ENCODE measurements around the gene FBRSL1.
"Not testable (repeated sequence)": the region's sequence is repeated elsewhere in the genome, so short reads cannot be mapped to it uniquely, and the experiment has no call there.

FBRSL1 gene

DNA sequence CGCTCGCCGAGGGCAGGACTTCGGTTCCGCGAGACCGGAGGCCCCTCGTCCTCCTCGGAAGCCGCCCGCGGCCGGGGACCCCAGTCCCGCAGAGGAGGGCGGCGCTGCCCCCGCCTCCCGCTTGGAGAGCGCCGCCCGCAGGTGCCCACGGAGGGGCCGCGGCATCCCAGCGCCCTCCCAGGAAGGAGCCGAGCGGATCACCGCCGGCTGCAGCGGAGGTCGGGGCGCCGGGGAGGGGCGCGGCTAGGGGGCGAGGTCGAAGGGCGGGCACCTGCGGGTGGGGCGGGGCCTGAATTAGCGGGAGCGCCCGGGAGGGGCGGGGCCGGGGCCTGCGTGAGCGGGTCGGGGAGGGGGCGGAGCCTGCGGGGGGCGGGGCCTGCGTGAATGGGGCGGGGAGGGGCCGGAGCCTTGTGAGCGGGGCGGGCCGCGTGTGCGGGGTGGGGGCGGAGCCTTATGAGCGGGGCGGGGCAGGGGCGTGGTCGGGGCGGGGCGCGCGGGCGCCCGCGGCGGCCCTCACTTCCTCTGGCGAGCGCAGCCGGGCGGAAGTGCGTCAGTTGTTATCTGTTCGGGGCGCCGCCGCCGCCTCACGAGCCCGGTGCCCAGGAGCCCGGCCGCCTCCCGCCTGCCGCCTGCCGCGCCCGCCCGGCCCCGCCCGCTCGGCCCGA, at the start of gene FBRSL1:
FBRSL1 (plus strand) TSS at position 550 of the 665 bp plus-strand sequence.
- peak; percentile 95 for DNase-seq

DNA sequence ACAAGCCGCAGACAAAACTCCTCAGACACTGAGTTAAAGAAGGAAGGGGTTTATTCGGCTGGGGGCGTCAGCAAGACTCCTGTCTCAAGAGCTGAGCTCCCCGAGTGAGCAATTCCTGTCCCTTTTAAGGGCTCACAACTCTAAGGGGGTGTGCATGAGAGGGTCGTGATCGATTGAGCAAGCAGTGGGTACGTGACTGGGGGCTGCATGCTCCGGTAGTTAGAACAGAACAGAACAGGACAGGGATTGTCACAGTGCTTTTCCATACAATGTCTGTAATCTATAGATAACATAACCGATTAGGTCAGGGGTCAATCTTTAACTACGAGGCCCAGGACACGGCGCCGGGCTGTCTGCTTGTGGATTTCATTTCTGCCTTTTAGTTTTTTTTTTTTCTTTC, 49.5 kb upstream of the FBRSL1 start:
- not testable (repeated sequence) for DNase-seq

DNA sequence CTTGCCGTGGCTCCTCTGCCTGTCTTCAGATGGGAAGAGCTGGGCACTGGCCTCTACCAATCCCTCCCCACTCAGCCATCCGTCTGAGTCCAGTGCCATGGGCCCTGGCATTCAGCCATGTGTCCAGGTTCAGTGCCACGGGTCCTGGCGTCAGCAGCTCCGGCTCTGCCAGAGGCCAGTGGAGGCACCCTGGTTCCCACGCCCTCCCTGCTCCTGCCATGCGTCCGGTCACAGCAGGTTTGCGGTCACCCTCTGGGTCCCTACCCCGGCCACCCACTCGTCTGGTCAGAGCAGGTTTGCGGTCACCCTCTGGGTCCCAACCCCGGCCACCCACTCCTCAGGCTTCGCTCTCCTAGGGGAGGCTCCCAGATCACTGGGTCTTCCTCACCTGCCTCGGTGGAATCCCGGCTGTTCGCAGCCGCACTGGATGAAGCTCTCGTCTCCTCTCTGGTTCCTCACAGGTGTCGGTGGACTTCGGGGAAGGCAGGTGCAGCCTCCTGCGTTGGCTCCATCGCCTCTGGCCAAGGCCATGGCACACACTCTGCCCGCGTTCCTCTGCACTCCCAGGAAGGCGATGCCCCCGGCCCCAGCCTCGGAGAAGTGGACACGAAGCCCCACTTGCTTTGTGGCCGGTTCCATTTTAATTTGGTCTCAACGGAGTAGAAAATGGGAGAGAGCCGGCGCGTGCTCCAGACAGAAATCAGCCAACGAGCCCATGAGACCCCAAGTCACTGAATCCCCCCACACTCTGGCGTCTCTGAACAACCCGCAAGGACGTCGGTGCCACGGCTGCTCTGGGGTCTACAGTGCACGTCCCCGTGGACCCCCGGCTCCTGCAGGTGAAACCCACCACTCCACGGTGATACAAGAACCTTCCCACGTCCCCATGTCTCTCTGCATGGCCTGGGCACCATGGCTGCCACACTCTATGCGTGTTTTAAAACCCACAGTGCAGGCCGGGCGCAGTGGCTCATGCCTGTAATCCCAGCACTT, 47.8 kb upstream of the FBRSL1 start:
- no peak for DNase-seq

DNA sequence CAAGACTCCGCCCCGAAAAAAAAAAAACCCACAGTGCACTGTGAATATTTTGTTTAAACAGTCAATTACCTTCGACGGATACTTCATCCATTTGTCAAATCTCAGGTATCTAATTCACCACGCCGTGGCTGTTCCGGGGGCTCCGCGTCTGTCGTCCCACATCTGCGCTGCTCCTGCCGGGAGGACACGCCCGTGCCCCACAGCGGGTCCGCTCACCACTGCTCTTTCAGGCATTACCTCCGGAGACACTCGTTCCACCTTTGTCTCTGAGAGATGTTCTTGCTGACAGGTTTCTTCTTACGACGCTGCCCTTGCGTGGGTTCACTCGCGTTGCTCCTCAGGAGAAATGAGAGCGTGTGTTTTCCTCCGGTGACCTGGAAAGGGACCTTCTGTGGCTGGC, 46.9 kb upstream of the FBRSL1 start:
- DNase-seq, result no peak

DNA sequence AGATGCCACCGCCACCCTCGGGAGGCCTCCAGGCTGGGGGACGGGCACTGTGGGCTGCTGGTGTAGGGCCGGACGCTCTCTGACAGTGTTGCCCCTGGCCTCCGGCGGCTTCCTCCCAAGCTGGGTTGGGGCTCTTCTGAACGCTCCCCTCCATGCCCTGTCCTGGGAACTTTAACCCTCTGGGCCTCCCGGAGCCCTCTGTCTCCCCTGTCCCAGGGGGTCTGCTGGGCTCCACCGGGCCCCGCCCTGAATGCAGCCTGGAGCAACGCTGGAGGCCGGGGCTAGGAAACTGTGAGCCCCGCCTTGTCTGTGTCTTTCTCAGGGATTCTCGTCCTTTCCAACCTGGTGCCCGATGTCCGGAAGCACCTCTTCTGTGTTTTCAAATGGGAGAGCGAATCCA, 45.7 kb upstream of the FBRSL1 start:
- no peak for DNase-seq

DNA sequence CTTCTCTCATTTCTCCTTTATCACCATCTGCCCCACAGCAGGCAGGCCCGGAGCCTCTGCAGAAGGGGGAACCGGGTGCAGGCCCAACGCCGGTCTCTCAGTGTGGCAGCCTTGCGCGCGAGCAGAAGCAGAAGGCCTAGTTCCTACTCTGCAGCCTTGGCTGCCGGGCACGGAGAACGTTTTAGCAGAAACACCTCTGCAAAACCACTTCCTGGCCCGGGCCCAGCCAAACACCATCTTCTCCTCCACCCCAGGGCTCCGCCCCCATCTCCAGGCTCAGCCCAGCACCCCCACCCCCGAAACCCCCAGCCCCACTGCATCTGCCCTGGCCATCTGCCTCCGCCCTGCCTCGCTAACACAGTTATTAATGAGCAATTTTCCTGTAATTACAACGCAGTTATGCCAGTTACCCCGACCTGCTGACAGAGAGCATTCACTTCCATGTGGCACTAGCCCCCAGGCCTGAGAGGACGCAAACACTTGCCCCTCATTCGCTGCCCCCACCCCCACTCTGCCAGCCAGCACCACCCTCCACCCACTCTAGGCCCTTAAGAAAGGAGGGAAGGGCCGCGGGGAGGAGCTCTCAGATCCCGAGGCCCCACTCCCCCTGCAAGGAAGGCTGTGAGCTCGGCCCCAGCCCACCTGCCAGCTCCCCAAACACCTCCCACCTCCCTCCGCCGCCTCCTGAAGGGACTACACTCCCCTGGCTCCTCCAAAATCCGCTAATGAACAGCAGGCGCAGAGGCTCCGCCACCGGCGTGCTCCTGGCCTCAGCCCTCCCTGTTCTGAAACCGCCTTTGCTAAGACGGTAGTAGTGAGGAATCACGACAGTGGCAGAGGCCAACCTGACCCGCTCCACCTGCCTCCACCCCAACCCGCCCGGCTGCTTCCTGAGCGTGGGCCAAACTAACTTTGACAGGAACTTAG, 44.7 kb upstream of the FBRSL1 start:
- peak; percentile 90 for DNase-seq

DNA sequence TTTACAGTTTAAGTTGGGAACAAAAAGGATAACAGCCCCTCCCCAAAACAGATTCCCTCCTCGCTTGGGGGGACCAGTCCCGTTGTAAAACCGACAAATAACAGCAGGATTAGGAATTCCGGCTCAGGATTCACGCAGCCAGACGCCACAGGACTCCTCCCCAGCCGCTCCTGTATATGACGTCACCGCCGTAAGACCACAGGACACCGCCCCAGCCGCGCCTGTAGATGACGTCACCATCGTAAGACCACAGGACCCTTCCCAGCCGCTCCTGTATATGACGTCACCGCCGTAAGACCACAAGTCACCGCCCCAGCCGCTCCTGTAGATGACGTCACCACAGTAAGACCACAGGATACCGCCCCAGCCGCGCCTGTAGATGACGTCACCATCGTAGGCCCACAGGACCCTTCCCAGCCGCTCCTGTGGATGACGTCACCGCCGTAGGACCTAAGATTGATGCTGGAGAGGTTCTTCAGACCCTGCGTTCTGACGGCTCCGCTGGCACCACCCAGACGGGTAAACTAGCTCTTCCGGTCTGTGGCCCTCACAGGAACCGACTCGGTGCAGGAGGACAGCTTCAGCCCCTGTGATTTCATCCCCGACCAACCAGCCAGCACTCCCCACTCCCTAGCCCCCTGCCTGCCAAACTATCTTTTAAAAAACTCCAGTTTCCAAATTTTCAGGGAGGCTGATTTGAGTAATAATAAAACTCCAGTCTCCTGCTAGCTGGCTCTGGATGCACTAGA, 43.9 kb upstream of the FBRSL1 start:
- DNase-seq, result peak; percentile 86

DNA sequence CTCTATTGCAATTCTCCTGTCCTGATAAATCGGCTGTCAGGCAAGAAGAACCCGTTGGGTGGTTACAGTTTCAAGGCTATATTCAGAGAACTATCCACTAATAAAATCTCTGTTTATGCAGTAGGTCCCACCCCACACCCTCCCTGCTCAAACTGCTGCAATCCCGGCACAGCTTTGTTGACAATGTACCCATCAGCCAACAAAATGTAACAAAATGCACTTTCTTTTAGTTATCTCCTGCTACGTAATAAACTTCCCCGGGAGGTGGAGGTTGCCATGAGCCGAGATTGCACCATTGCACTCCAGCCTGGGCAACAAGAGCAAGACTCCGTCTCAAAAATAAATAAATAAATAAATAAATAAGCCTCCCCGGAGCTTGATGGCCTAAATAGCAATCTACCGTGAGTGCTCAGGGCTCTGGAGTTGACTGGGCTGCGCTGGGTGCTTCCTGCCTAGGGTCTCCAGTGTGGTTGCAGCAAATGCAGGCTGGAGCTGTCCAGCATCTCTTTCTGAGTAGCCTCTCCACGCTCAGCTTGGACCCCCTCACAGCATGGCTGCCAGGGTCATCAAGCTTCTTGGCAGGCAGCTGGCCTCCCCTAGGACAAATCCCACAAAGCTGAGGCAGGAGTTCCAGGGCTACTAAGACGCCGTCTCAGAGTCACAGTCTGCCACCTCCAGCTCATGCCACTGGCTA, 43.2 kb upstream of the FBRSL1 start:
- no peak for DNase-seq

DNA sequence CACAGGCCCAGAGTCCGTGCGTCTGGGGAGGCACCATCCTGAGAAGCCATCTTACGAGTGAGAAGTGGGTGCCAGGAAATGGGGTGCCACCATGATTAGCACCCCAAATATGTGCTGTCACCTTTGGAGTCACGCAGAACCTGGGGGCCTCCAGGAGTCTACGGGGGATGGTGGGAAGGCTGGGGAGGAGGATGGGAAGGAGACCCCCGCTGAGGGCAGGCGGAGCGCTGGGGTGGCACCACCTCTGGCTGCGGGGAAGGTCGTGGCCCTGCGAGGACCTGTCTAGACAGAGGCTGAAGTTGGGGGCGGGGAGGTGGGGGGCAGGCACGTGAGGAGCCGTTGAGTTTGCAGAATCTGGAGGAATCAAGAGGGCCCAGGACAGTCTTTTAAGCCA, 42.6 kb upstream of the FBRSL1 start:
- DNase-seq, result no peak

DNA sequence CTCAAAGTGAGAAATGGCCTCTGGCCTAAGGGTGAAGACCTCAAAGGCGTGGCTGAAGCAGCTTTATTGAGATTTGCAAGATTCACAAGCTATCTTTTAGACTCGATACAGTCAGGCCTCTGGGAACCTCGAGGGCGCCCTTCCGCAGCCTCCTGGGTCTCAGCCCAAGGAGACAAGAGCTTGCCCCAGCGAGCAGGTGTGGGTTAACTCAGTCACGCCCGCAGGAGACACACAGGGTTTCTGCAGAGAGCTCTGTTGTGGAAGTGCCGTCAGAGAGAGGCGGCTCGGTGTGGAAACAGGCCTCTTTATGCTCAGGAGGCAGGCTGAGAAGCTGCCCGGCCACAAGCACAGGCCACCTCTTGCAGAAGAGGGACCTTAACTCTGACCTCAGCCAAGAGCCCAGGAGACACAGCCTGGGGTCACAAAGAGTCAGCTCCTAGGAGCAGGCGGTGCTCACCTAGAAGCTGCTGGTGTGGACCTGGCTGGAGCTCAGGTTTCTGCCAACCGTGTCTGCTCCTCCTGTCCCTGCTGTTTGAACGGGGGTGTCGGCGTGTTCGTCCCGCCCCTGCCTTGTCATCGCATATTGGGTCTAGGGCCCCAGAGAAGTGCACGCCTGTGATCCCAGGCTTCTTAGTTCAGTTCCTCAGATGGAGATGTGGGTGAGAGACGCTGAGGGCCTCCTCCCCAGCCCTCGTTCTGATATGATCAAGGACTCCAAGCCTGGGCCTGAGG, 42.1 kb upstream of the FBRSL1 start:
- no peak for DNase-seq

DNA sequence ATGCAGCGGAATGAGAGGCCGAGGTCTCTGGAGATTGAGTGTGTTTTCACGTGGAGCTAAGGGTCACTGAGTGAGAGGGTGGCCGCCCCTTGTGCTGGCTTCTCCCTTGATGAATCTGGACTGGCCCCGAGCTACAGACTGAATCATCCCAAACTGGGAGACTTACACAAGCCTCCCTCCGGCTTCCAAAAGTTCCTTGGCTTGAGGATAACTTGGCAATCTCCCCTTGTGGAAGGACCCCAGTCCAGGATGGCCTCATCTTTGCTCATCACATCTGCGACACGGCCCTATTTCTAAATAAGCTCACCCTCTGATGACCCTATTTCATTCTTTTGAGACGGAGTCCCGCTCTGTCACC, 41.5 kb upstream of the FBRSL1 start:
- DNase-seq, result no peak

DNA sequence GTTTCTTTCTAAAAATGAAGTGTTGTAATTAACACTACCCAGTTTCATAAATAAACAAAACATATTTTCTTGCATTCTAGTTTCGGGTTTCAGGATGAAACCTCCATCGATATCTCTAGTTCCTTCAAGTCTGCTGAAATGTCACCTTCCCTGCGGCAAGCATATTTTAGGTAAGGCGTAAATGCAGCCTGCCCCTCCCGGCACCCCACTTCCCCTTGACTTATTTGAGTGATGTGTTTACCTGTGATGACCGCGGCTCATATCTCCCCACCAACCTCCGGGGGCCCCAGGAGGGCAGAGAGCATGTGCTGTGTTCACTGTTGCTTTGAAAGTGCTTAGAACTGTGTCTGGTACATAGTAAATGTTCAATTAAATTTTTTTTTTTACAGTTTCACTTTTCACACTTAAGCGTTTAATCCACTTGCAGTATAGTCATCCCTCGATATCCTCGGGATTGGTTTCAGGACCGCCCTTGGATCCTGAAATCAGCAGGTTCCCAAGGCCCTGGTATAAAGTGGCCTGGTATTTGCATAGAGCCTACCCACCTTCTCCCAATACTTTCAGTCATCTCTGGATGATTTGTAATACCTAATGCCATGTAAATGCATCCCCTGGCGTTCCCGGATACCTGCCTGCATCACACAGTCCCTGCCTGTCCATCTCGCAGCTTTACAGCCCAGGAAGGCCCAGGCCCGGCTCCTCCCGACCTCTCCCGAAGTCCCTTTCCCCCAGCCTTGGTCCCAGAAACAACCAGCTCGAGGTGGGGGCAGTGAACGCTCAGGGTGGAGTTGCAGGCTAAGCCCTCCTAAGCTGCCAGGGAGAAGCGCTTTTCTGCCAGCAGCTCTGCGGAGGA, 40.2 kb upstream of the FBRSL1 start:
- peak; percentile 34 for DNase-seq

DNA sequence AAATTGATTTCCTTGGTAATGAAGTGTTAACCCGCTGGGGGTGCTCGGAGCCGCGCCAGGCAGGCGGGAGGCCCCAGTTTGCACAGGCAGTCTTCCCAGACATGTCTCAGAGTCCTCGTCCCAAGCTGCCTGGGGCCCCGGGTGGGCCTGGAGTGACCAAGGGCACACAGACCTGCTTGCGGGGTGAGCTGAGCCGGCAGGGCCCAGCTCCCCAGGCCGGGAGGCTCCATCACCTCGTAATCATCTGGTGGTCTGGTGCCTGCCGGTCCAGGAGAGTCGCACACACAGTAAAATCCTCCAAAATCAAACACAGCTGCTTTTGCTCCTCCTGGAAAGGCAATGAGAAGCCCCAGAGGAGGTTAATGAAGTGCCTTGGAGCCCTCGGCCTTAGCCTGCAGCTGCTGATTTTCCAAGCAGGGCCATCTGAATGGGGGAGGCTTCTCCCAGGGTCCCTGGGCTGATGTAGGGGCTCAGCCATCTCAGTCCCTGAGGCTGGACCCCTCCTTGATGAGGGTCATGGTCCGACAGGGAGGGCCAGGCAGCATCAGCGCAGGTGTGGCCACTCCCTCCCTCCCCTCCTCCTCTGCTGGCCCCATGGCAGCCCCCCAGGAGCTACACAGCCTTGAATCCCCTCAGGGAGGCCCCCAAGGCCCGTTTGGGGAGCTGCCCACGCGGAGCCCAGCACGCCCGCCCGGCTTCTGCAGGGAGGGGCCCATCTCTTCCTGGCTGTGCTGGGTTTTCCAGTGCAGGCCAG, 39.4 kb upstream of the FBRSL1 start:
- DNase-seq, result no peak

DNA sequence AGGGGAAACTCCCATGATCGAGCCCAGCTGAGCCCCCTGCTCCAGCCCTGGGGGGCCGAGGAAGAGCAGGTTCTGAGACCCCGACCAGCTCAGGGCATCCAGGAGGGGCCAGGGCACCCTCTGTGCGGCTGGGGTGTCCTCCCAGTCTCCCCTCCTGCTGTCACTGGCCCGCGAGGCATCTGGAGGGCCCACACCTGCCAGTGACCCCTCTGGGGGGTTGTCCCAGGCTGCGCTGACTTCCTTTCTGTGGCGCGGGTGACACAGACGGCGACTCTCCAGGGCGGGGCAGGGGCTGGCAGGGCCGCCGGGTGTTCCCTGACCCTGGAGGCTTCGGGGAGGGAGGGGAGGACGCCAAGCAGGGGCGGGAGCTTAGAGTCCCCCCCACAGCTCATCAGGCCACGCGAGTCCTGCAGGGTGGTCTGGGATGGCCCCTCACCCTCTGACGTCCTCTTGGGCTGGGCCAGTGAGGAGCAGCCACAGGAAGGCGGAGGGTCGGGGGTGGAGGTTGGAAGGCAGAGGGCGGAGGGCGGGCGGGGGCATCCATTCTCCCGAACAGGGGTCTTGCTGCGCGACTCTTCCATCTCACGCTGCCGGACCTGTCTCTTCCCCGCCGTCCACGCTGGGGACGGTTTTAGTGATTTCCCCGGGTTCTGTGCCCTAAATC, 38.6 kb upstream of the FBRSL1 start:
- no peak for DNase-seq

DNA sequence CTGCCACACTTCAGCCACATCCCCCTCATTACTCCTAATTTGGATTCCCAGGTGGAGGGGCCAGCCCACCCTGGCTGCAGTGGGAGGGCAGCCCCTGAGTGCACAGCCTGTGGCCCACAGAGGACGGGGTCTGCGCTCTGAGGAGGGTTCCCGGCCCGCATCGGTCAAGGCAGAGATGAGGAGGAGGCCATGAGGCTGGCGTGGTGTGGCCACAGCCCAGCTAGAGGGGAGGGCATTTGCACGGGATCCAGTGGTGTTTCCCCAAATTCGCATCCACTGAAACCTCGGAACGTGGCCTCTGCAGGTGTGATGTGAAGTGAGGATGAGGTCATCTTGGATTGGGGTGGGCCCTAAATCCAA, 38.1 kb upstream of the FBRSL1 start:
- DNase-seq, result no peak

DNA sequence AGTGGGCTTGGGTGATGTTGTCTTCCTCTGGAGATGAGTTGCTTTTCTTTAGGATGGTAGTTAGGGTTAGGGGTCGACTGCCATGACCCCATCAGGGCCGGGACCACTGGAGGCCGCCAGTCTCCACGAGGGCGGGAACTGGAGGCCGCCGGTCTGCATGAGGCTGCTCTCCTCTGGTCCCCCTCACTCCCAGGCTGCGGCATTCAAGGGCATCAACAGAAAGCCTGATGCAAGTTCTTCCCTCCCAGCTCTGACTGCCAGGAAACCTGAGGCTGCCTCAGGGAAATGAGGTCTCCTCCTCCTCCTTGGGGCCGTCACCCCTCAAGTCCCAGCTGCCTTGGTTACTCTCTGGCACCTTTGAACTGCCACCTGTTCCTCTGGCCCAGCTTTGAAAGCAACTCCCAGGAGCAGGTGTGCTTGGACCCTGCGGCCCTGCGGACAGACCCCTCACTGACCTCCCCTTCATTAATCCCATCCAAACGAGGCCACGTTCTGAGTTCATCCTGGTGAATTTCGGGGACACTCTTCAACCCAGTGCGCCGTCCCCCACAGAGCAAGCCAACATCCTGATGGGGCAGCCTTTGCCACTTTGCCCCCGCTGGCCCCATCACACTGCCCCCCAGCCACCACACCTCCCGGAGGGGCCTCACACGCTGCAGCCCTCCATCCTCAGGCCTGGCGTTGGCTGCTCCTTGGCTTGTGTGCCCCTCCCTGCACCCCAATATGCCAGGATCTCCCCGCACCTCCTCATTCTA, 37.2 kb upstream of the FBRSL1 start:
- DNase-seq, result no peak

DNA sequence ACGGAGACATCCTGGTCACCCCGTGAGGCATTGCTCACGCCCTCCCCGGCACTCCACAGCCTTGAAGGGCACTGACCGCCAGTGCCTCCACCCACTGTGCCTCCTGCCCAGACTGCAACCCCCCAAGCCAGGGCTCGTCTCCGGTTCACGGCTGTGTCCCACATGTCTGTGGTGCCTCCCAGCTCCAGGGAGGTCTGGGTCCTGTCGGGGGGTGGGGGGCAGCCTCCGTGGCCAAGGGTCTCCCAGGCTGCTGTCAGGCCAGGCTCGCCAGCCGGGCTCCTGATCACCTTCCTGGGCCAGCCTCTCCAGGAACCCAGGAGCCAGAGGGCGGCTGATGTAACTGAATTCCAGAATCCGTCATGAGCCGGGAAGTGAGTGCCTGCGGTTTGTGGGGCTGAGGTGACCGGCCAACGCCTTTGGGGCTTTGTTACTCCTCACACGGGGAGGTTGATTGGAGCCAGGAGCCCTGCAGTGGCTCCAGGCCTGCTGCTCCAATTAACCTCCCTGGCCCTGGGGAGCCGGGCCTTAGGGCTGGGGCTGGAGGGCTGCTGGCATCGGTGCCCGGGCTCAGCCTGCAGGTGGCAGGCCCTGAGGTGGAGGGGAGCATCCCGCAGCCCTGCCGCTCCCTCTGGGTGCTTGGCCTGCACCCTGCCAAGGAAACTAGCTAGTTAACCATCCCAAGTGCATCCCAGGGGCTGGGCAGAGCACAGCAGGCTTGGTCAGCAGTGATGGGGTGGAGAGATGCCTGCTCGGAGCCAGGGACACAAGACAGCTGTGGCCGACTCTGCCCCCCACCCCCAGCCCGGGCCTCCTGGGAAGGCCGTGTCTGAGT, 36.4 kb upstream of the FBRSL1 start:
- DNase-seq, result no peak
